Measurements from ENCODE around the gene EPN3.

- TF ChIP-seq CTCF (IDR thresholded peaks at IDR 0.05) (no peak), POLR2A (IDR thresholded peaks at IDR 0.05) (no peak)
Measured at GRCh38 chr17:50488880-50489279, 43.7 kb upstream of the EPN3 start.

All from heart left ventricle (tissue), 13 donors.